GM21526 (cell line): ENCODE results near the gene CASP12.
"Not testable (repeated sequence)": the region's sequence is repeated elsewhere in the genome, so short reads cannot be mapped to it uniquely, and the experiment has no call there.

Experiments
- ATAC-seq: cut with Tn5 transposase; IDR thresholded peaks from one replicate; pipeline ENCODE4 v1.9.1; 2021; ENCODE audit warnings: moderate library complexity; ENCODE audit not compliant: unreplicated experiment, low FRiP score

The CASP12 gene

GRCh38 chr11:104897891-104898684, at the start of gene CASP12:
CASP12 (minus strand) TSS chr11:104898460.
- peak; percentile 93 for ATAC-seq

DNA sequence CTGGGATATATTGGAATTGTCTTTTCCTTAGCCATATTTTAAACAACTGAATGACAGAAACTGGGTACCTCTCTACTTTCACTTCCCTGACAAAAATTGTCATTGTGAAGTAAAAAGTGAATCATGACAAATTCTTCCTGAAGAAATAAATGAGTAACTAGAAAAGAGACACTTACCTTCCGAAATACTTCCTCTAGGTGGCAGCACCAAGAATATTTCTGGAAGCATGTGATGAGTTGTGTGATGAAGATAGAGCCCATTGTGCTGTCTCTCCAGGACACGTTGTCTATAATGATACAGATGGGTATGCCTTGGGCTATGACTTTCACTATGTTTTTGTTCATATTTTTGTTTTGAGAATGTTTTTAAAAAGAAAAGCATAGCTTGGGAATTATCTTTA, 48.6 kb upstream of the CASP12 start:
- peak; percentile 89 for ATAC-seq

DNA sequence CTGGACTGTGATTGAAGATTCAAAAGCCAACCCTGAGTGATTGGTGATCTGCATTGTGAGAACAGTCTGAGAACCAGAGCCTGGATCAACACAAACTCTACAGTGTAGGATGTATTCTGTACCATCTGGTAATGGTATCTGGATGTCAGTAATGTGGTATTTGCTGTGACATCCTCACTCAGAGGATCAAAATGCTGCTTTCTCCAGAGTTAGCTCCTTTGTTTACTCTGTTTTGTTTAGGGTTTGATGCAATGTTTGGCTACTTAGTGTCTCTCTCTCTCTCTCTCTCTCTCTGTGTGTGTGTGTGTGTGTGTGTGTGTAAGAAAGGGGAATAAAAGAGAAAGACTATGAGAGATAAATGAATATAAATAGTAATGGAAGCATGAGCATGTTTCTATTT, 45.8 kb upstream of the CASP12 start:
- ATAC-seq, result no peak

DNA sequence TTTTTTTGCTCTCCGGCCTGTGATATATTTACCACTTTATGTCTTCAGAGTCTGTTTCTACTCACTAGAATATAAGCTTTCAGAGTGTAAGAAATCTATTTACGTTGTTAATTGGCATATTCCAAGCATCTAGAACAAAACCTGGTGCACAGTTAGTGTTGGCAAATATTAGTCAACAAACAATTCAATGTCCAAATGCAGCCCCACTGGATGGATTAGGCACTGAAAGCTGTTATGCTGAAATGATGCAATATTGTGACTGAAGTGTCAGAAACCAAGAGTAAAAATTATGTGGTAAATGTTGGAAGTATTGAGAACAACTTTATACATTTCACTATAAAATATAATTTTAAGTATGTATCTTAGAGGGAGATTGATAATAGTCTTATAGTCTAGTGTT, 45.3 kb upstream of the CASP12 start:
- no peak for ATAC-seq

- ATAC-seq, result no peak
Observed at GRCh38 chr11:104934594-104934993, 36.3 kb upstream of the CASP12 start.

GRCh38 chr11:104934073-104934472, 35.8 kb upstream of the CASP12 start:
- ATAC-seq, result not testable (repeated sequence)

DNA sequence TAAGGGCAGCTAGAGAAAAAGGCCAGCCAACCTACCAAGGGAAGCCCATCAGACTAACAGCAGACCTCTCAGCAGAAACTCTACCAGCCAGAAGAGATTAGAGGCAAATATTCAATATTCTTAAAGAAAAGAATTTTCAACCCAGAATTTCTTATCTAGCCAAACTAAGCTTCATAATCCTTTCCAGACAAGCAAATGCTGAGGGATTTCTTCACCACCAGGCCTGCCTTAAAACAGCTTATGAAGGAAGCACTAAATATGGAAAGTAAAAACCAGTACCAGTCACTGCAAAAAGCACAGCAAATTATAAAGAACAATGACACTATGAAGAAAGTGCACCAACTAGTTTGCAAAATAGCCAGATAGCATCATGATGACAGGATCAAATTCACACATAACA, 30.6 kb upstream of the CASP12 start:
- ATAC-seq, result no peak

DNA sequence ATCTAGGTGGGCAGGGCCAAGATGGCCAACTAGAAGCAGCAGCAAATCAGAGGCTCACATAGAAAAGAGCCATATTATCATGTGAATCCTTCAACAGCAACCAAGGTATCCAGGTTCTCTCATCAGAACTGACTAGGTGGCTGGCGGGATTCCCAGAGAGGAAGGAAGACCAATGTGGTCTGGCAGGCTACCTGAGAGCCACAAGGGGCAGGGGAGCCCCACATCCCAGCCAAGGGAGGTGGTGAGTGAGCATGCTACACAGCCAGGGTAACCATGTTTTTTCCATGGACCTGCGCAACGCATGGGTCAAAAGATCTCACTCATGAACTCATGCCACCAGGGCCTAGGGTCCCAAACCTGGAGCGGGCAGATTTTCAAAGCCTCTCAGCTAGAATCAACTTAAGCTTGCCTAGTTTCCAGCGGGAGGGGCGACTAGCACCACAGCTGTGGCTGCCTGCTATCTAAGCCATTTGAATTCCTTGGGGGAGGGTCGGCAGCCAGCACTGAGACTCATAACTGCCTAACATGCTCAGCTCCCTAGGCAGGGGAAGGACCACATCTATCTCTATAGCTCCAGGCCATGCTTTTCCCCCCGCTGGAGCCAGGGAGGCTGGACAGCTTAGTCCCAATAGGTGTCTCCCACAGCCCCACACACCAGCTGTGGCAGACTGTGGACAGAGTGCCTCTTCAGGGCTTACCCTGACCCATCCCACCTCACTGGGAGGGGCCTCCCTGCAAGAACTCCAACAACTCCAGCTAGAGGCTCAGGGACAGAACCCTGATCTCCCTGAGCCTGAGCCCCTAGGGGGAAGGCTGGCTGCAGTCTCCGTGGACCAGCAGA, 28.7 kb upstream of the CASP12 start:
- no peak for ATAC-seq

- no peak for ATAC-seq
Observed at GRCh38 chr11:104925850-104926249, 27.6 kb upstream of the CASP12 start.

DNA sequence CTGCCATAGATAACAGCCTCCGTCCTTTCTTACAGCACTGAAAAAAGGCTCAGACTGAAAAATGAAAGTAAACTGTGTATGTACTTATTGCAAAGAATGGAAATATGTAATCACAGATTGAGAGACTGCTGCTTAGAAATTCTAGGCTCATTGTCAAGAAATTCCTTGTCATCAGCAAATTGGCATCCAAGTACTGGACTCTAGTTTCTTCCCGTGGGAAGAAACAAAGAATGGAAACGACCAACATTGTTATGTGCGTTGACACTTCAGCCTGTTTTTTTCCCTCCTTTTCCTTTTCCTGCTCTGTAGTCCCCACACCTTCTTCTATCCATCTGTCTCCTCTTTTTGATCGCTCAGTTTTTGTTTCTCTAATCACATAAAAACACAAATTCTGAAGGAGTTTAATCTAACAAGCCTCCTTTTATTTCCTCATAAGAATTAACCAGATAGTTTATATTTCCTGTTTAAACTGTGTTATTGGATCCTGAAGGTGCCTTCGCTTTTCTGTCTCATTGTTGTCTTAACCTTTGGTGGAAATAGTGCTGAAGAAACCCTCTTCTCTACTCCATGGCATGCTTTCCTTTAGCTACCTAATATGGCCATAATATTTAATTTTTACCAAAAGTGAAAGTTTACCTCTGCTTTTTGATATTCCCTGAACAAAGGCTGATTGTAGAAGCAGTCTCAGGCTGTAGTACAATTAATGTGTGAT, 20.0 kb upstream of the CASP12 start:
- ATAC-seq, result no peak

GRCh38 chr11:104917271-104918112, 19.2 kb upstream of the CASP12 start:
- no peak for ATAC-seq

DNA sequence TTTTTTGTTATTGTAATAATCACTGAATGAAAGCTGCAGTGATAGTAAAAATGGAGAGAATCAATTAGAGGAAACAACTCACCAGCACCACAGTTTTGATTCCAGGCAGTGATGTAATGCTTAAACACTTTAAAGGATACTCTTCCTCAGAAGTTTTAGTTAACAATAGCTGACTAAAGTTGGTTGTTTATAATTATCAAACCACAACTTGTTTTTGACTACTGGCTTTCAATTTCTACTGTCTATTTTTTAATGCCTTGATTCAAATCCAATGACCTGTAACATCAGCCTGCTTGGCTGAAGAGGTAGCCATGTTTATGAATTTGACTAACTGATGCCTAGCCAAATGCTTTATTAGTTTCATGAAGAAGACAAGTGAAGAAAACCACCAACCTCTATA, 18.2 kb upstream of the CASP12 start:
- no peak for ATAC-seq

DNA sequence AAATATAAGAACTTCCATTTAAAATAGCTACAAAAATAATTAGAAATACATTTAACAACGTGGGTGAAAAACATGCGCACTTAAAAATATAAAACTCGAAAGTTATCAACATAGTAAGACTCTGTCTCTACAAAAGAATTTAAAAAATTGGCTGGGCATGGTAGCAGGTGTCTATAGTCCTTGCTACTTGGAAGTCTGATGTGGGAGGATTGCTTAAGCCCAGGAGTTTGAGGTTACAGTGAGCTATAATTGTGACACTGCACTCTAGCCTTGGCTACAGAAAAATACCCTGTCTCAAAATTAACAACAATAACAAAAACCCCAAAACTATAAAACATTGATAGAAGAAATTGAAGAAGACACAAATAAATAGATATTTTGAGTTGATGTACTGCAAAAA, 13.8 kb upstream of the CASP12 start:
- no peak for ATAC-seq

DNA sequence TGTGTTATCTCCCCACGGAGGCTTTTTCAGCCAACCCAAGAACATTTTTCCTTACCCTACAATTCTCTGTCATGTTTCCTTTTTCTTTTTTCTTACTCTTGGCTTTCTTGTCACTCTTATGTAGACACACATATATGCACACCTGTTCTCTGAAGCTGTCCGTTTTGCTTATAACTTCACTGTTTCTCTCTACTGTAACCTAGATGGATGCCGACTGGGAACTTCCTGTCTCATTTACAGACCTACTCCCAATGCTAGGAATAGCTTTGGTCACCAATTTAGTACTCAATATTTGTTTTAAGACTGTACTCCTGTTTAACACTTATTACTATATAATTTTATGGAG, 9.9 kb upstream of the CASP12 start:
- ATAC-seq, result no peak

- peak; percentile 50 for ATAC-seq
Observed at GRCh38 chr11:104907521-104908185, 9.4 kb upstream of the CASP12 start.

DNA sequence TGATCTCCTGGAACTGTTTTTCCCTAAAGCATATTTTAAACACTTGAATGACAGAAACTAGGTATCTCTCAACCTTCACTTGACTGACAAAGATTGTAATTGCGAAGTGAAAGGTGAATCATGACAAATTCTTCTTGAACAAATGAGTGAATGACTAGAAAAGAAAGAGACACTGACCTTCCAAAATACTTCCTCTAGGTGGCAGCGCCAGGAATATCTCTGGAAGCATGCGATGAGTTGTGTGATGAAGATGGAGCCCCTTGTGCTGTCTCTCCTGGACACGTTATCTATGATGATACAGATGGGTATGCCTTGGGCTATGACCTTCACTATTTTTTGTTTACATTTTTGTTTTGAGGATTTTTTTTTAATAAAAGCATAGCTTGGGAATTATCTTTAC, 7.0 kb upstream of the CASP12 start:
- no peak for ATAC-seq

- ATAC-seq, result no peak
Observed at GRCh38 chr11:104899226-104899625, 966 bp upstream of the CASP12 start.

- no peak for ATAC-seq
Observed at GRCh38 chr11:104898685-104899013, 389 bp upstream of the CASP12 start.

- ATAC-seq, result no peak
Observed at GRCh38 chr11:104895634-104896033, 2.6 kb downstream of the CASP12 start.

GRCh38 chr11:104893876-104894275, 4.4 kb downstream of the CASP12 start:
- no peak for ATAC-seq
